SK-N-MC (cell line): ENCODE data around the gene ZNF525.
"Not testable (repeated sequence)": the region's sequence is repeated elsewhere in the genome, so short reads cannot be mapped to it uniquely, and the experiment has no call there.

Source experiments
- DNase-seq: peaks from one replicate; pipeline ENCODE4 v3.0.0-alpha.2; 2011; ENCODE audit warnings: low read depth, low spot score
- H3K27ac ChIP-seq: fragments of 200-600 bp; sonication (generic); 2 replicates; pipeline ENCODE4 v1.5.1; 2016; ENCODE audit warnings: mixed run types
- H3K36me3 ChIP-seq: fragments of 200-600 bp; sonication (generic); 2 replicates; pipeline ENCODE4 v1.6.1; 2017; ENCODE audit warnings: antibody characterized with exemption, low read length, mixed read lengths; ENCODE audit not compliant: insufficient read depth
- H3K4me3 ChIP-seq: fragments of 200-600 bp; sonication (generic); 2 replicates; pipeline ENCODE4 v1.5.1; 2016
- H3K9ac ChIP-seq: fragments of 200-600 bp; sonication (generic); 2 replicates; pipeline ENCODE4 v1.8.0; 2017; ENCODE audit warnings: mixed run types, mixed read lengths; ENCODE audit not compliant: insufficient read length
- H3K9me3 ChIP-seq: fragments of 200-600 bp; sonication (generic); 2 replicates; pipeline ENCODE4 v1.6.1; 2017; ENCODE audit warnings: low read depth, mild to moderate bottlenecking, antibody characterized with exemption, low read length, moderate library complexity, mixed read lengths
- EZH2 ChIP-seq: fragments of 200-600 bp; sonication (generic); IDR thresholded peaks from one replicate; pipeline ENCODE4 v1.6.1; 2017; ENCODE audit warnings: antibody characterized with exemption
- FOXP2 ChIP-seq: optimal IDR thresholded peaks from 2 replicates; pipeline ENCODE3; 2011; ENCODE audit warnings: mild to moderate bottlenecking, moderate library complexity; ENCODE audit not compliant: insufficient read depth; ENCODE audit errors: extremely low read length, control extremely low read depth
- POLR2AphosphoS5 ChIP-seq: IDR thresholded peaks from 2 replicates; pipeline ENCODE4 v1.6.1; 2012; ENCODE audit warnings: mild to moderate bottlenecking, low read depth, low read length, borderline replicate concordance

Gene ZNF525

DNA sequence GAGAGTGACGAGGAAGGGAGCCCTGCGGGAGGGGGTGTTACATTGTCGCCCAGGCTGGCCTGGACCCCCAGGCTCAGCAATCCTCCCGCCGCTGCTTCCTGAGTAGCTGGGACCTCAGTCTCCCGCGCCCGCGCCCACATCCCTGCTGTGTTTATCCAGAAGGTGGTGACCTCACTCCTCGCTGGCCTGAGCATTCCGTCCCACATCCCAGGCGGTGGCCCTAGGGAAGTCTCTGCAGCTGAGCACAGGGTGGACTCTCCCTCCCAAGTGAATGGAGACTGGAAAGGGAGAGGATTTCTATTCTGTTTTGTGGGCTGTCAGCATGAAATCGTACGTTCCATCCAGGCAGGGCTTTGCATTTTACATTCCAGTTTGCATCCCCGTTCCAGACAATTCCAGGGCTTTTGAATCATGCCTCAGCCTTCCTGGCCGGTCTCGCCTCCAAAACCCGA lies 29.0 kb downstream of the ZNF525 start:
- H3K9me3 ChIP-seq, result no peaks in the 10 kb centered on the region
- TF ChIP-seq EZH2, result no peak
- TF ChIP-seq FOXP2, result no peak
- TF ChIP-seq POLR2AphosphoS5, result no peak
- no peak overlapping the region for H3K9ac ChIP-seq
- DNase-seq, result no peak
- peak overlapping the region; percentile 97 for H3K4me3 ChIP-seq
- H3K36me3 ChIP-seq, result peaks cover 12% of the 10 kb centered on the region
- H3K27ac ChIP-seq, result no peak overlapping the region

DNA sequence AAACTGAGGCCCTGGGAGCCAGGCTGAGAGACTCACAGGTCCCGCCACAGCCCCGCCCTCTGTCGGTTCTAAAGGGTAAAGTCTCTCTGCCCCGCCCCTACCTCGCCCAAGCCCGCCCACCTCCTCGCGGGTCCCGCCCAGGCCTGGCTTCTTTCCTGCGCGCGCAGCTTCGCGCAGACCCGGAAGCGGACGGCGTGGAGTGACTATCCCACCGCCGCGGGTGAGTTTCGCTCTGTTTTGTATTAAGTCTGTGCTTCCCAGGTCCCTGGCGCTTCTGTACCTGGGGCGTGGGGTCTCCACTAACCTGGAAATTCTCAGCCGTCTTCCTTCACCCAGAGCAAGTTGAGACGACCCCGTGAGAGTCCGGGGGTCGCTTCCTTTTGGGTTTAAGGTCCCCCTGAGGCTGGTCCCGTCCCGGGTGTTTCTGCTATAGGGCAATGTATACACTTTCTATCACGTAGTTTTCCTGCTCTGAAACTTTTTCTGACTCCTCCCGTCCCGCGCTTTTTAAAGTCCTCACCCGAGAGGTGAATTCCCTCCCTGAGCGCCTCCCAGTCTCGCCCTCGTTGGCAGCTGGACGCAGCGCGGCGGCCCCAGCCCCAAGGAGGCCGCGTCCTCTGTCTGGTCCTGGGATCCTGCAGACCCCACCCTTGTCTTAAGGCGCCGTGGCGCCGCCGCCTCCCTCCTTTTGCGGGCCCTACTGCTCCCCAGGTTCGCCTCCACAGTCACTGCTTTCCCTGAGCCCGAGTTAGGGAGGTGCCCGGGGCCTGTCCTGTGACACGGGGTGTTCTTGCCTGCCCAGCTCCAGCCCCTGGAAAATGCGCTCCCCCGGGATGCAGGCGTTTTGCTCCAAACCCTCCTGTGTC lies 29.7 kb downstream of the ZNF525 start, which contains the start of gene ZNF765:
Gene ZNF765, plus strand, starts transcription at position 176 of the 866 bp plus-strand sequence. CDS start 2,867 bp downstream, outside the sequence.
- no peaks in the 10 kb centered on the region for H3K9me3 ChIP-seq
- DNase-seq, result peak; percentile 44
- peak within 1 kb of the TSS; percentile 90 for H3K9ac ChIP-seq
- peak within 1 kb of the TSS; percentile 97 for H3K4me3 ChIP-seq
- H3K36me3 ChIP-seq, result peaks cover 19% of the 10 kb centered on the region
- H3K27ac ChIP-seq, result no peak within 1 kb of the TSS
- TF ChIP-seq POLR2AphosphoS5, result peak; percentile 88
- no peak for TF ChIP-seq FOXP2

DNA sequence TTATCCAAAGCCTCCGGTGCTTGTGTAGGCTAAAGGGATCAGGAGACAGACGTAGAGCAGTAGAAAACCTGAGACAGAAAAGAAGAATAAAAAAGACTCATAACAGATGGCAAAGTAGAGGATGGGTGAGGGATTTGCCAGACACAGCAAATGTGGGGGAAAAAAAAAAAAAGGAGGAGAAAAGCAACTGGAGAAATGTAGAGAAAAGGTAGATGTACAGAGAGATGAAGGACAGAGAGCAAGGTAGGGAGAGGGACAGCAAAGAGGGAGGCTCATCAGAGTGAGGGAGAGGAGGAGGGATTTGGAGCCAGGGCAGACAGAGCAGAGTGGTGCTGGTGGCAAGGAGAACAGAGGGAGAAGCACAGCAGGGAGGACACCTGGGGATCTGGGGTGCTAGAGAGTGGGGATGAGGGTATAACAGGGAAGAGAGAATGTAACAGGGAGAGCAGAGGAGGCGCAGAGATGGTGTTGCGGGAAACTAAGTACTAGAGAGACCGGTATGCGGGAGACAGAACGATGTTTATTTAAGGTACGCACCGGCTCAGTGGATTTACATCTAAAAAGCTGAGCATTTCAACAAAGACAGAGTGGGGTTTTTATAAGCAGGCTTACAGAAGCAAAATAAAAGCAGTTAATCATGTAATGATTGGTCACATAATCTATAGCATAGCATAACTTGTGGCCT lies 30.5 kb downstream of the ZNF525 start:
- not testable (repeated sequence) for H3K9me3 ChIP-seq, H3K27ac ChIP-seq, DNase-seq
- H3K4me3 ChIP-seq, result peak overlapping the region; percentile 97
- peak overlapping the region; percentile 90 for H3K9ac ChIP-seq
- peaks cover 25% of the 10 kb centered on the region for H3K36me3 ChIP-seq

DNA sequence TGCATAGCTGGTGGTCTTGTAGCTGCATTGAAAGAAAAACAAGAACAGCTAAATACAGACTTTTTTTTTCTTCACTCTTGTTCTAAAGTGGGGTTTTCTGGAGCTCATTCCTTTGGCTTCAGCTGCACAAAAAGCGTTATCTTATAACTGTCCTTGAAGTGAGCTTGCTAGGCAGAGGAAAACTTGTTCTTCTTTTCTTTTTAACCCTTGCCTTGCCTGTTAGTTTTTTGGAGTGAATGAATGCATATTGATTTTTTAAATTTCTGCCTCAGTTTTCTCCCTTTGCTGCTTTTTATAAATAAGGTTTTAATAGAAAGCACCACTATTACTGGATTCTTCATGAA lies 31.0 kb downstream of the ZNF525 start:
- TF ChIP-seq POLR2AphosphoS5 (no peak), EZH2 (no peak), FOXP2 (no peak)
- Histone ChIP-seq H3K9ac (no peak overlapping the region), H3K27ac (no peak overlapping the region), H3K4me3 (no peak overlapping the region), H3K9me3 (no peaks in the 10 kb centered on the region), H3K36me3 (peaks cover 28% of the 10 kb centered on the region)
- no peak for DNase-seq

DNA sequence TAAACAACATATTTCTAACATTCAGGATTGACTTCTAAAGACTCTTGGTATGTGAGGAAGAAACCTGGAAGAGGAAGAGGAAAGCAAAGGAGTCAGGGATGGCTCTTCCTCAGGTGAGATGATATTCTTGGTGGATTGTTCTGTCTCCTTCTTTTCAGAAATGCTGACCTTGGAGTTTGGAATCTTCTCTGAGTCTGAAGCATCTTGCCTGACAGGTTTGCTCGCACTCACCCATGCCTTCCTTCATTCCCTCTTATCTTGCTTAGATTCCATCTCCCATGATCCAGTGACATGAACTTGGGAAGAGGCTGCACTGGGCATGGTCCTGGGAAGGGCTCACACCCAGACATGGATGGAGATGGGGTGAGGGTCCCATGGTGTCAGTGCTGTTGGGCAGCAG lies 32.4 kb downstream of the ZNF525 start:
- H3K9ac ChIP-seq, DNase-seq, H3K4me3 ChIP-seq, H3K9me3 ChIP-seq, H3K27ac ChIP-seq: not testable (repeated sequence)
- peaks cover 38% of the 10 kb centered on the region for H3K36me3 ChIP-seq

DNA sequence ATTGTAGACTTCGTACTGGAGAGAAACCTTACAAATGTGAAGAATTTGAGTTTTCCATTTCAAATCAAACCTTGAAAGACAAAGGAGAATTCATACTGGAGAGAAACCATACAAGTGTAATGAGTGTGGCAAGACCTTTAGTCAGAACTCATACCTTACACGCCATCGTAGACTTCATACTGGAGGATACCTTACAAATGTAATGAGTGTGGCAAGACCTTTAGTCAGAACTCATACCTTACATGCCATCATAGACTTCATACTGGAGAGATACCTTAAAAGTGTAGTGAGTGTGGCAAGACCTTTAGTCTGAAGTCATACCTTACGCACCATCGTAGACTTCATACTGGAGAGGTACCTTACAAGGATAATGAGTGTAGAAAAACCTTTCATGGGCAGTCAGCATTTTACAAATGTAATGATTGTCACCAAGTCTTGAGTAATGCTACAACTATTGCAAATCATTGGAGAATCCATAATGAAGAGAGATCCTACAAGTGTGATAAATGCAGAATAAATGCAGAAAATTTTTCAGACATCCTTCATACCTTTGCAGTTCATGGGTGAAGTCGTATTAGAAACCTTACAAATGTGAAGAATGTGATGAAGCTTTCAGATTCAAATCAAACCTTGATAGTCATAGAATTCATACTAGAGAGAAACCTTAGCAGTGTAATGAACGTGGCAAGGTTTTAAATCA lies 44.1 kb downstream of the ZNF525 start:
- Histone ChIP-seq H3K27ac (no peak overlapping the region), H3K36me3 (peaks cover 44% of the 10 kb centered on the region), H3K9ac (no peak overlapping the region), H3K4me3 (no peak overlapping the region), H3K9me3 (peaks cover 10% of the 10 kb centered on the region; the same call in 1 of the 2 replicates)
- TF ChIP-seq FOXP2, result no peak
- no peak for DNase-seq

DNA sequence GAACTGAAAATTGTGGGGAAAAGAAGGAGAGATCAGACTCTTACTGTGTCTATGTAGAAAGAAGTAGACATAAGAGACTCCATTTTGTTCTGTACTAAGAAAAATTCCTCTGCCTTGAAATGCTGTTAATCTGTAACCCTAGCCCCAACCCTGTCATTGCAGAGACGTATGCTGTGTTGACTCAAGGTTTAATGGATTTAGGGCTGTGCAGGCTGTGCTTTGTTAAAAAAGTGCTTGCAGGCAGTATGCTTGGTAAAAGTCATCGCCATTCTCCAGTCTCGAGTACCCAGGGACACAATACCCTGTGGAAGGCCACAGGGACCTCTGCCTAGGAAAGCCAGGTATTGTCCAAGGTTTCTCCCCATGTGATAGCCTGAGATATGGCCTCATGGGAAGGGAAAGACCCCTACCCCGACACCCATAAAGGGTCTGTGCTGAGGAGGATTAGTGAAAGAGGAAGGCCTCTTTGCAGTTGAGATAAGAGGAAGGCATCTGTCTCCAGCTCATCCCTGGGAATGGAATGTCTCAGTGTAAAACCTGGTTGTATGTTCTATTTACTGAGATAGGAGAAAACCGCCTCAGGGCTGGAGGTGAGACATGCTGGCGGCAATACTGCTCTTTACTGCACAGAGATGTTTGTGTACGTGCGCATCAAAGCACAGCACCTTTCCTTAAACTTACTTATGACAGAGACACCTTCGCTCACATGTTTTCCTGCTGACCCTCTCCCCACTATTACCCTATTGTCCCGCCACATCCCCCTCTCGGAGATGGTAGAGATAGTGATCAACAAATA lies 55.2 kb downstream of the ZNF525 start:
- not testable (repeated sequence) for H3K9ac ChIP-seq, H3K9me3 ChIP-seq, H3K27ac ChIP-seq, H3K36me3 ChIP-seq, DNase-seq, H3K4me3 ChIP-seq

DNA sequence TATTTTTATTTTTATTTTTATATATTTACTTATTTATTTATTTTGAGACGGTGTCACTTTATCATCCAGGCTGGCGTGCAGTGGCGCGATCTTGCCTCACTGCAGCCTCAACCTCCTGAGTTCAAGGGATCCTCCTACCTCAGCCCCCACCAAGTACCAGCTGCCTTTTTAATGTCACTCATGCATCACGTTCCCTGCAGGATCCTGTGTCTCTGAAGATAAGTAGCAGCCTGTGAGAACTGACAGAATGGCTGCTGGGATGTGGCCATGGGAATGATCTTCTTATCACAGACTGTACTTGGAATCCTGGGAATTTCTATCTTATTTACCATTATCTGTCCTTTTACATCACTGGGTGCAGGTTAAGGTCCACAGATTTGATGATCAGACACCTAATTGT lies 57.0 kb downstream of the ZNF525 start:
- DNase-seq, result no peak
- no peak overlapping the region for H3K9ac ChIP-seq
- H3K9me3 ChIP-seq, result no peaks in the 10 kb centered on the region
- no peak overlapping the region for H3K27ac ChIP-seq
- TF ChIP-seq POLR2AphosphoS5 (no peak), EZH2 (no peak), FOXP2 (no peak)
- H3K36me3 ChIP-seq, result no peaks in the 10 kb centered on the region
- no peak overlapping the region for H3K4me3 ChIP-seq

DNA sequence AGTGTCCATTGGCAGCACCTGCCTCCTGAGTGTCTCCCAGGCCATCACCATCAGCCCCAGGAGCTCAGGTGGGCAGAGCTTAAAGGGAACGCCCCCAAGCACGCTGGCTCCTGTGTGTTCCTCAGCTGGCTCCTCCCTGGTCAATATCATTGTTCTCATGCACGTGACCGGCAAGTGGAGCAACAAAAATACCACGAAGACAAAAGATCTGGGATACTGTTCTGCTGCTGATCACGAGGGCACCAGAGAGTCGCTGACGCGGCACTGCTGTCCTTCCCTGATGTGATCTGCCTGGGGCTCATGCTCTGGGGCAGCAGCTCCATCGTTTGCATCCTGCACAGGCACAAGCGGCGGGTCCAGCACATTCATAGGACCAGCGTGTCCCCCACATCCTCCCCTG lies 57.6 kb downstream of the ZNF525 start:
- DNase-seq, H3K4me3 ChIP-seq, H3K9ac ChIP-seq, H3K9me3 ChIP-seq, H3K36me3 ChIP-seq, H3K27ac ChIP-seq: not testable (repeated sequence)

DNA sequence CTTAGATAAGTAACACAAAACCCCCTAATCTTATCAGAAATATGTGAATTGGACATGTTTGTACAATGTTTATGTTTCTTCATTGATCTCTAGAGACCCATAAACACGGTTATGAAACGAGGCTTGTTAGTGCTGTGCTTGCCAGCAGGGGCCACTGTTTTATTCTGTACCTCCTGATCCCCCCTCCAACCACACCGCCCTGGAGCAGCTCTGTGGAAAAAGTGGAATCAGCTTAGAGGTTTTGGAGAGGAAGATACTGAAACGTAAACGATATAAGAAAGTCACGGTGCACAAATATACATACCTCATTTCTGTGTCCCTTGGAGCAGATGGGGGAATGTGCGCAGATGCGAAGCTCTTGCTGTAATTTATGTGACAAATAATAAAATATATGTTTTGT lies 58.2 kb downstream of the ZNF525 start:
- DNase-seq, H3K9me3 ChIP-seq: not testable (repeated sequence)

More for the DNA sequence above, 58.2 kb downstream of the ZNF525 start:
- H3K4me3 ChIP-seq, H3K36me3 ChIP-seq, H3K9ac ChIP-seq, H3K27ac ChIP-seq: not testable (repeated sequence)
